HepG2 (cell line): Measurements from ENCODE around the gene PID1. TPM values are rescaled to one million over a fixed set of nuclear protein-coding genes. Genes with fewer than 3 reads are reported as not detected.

ENCODE experiments used
- ATAC-seq: fragments of 200-7000 bp; cut with Tn5 transposase; 3 replicates; pipeline ENCODE4 v1.9.1; 2020; ENCODE audit warnings: mild to moderate bottlenecking, moderate library complexity
- BruUV-seq: library from RNA; stranded (reverse); fragments of 400-500 nt; replicated peaks from 2 replicates; lab custom pipeline; 2021; lab: Mats Ljungman, UMichigan
- CTCF ChIA-PET: fragments of 300-600 bp; formaldehyde crosslinking; extraction: SDS; loops from one replicate; lab custom pipeline; 2021; ENCODE audit warnings: low total read pairs, inconsistent platforms, low intra/inter-chr PET ratio; lab: Yijun Ruan, JAX
- POLR2A ChIA-PET: fragments of 350-600 bp; sonication (Branson Sonifier 250); formaldehyde crosslinking; loops from one replicate; lab custom pipeline; 2020; ENCODE audit warnings: antibody characterized with exemption, inconsistent platforms; lab: Yijun Ruan, JAX
- DNase-seq: peaks from one replicate; pipeline ENCODE4 v3.0.0-alpha.2; 2015; ENCODE audit warnings: low spot score
- FAIRE-seq: peaks from 3 replicates; lab custom pipeline; 2011; peaks lifted over from hg19 to GRCh38; lab: Jason Lieb, UNC
- H2AFZ ChIP-seq: one replicate; pipeline ENCODE4 v1.6.1; 2011; ENCODE audit warnings: low read length, inconsistent platforms
- H3K27ac ChIP-seq: fragments of 300-600 bp; 3 replicates; pipeline ENCODE4 v1.8.0; 2011; ENCODE audit warnings: mixed run types, mild to moderate bottlenecking, mixed read lengths, low read length, inconsistent platforms; ENCODE audit not compliant: insufficient read depth; ENCODE audit errors: extremely low read length
- H3K27me3 ChIP-seq, 2 experiments: fragments of 200-600 bp in 1 of 2; 2 replicates in 1 of 2; 3 replicates in 1 of 2; pipeline versions ENCODE4 v1.6.0 to v1.8.0; 2011; ENCODE audit warnings: low read length in 2 of 2, mild to moderate bottlenecking in 2 of 2, moderate library complexity in 2 of 2, inconsistent platforms in 1 of 2; ENCODE audit not compliant: insufficient read depth in 2 of 2, control insufficient read depth in 1 of 2
- H3K36me3 ChIP-seq, 2 experiments: fragments of 200-600 bp in 1 of 2; replicated peaks in 1 of 2; 2 replicates in 1 of 2; 3 replicates in 1 of 2; pipeline versions ENCODE4 v1.5.1 to v1.8.0; 2011; ENCODE audit warnings: low read length in 2 of 2, inconsistent platforms in 1 of 2; ENCODE audit not compliant: insufficient read depth in 2 of 2, control insufficient read depth in 1 of 2
- H3K4me1 ChIP-seq: 2 replicates; pipeline ENCODE4 v1.5.1; 2012; ENCODE audit warnings: low read length, inconsistent platforms; ENCODE audit not compliant: insufficient read depth
- H3K4me2 ChIP-seq: 2 replicates; pipeline ENCODE4 v1.6.0; 2011; ENCODE audit warnings: low read depth, low read length, inconsistent platforms
- H3K4me3 ChIP-seq, 3 experiments: fragments of 200-600 bp in 1 of 3; sonication (generic), shearing (Covaris generic) in 1 of 3; replicated peaks in 1 of 3; 2 replicates each; pipeline ENCODE4 v1.5.1; 2011 to 2016; ENCODE audit warnings: low read length in 3 of 3, inconsistent platforms in 2 of 3, low read depth in 2 of 3, mild to moderate bottlenecking in 2 of 3, control low read depth in 1 of 3, mixed read lengths in 1 of 3; ENCODE audit not compliant: insufficient read depth in 1 of 3
- H3K79me2 ChIP-seq: one replicate; pipeline ENCODE4 v1.6.1; 2011; ENCODE audit warnings: low read length, inconsistent platforms; ENCODE audit not compliant: insufficient read depth
- H3K9ac ChIP-seq: 2 replicates; pipeline ENCODE4 v1.6.0; 2011; ENCODE audit warnings: mild to moderate bottlenecking, low read depth, low read length, inconsistent platforms; ENCODE audit not compliant: insufficient read depth
- H3K9me3 ChIP-seq: 2 replicates; pipeline ENCODE4 v1.5.1; 2012; ENCODE audit warnings: mild to moderate bottlenecking, low read length
- H4K20me1 ChIP-seq: 2 replicates; pipeline ENCODE4 v1.6.0; 2011; ENCODE audit warnings: inconsistent platforms, mild to moderate bottlenecking, low read length, moderate library complexity; ENCODE audit not compliant: insufficient read depth
- ATF2 ChIP-seq: sonication (generic); formaldehyde crosslinking; IDR thresholded peaks from 2 replicates; pipeline ENCODE4 v1.4.0; 2020; ENCODE audit warnings: missing genetic modification reagents
- FOXA3 ChIP-seq: IDR thresholded peaks from 2 replicates; pipeline ENCODE4 v1.6.1; 2016; ENCODE audit warnings: missing genetic modification reagents, missing compliant biosample characterization
- KAT2B ChIP-seq: fragments of 150-350 bp; IDR thresholded peaks from 2 replicates; pipeline ENCODE4 v1.6.1; 2014; ENCODE audit warnings: low read depth, low read length, borderline replicate concordance
- MLXIP ChIP-seq: sonication (generic); formaldehyde crosslinking; IDR thresholded peaks from 2 replicates; pipeline ENCODE4 v1.9.0; 2021; ENCODE audit warnings: missing genetic modification reagents, borderline replicate concordance
- POLR2A ChIP-seq, 2 experiments: IDR thresholded peaks; 2 replicates each; pipeline ENCODE4 v1.6.1; 2011; ENCODE audit warnings: low read depth in 2 of 2, low read length in 2 of 2, mild to moderate bottlenecking in 1 of 2, moderate library complexity in 1 of 2; ENCODE audit not compliant: insufficient read depth in 1 of 2
- POLR2AphosphoS2 ChIP-seq: IDR thresholded peaks from 2 replicates; pipeline ENCODE4 v1.6.1; 2011; ENCODE audit warnings: low read depth, low read length, improper control_type of control experiment
- SNAI1 ChIP-seq: sonication (generic); formaldehyde crosslinking; IDR thresholded peaks from 2 replicates; pipeline ENCODE4 v1.5.0; 2020; ENCODE audit warnings: mild to moderate bottlenecking, missing genetic modification reagents, borderline replicate concordance
- ZFP36L2 ChIP-seq: sonication (generic); formaldehyde crosslinking; IDR thresholded peaks from 2 replicates; pipeline ENCODE4 v1.4.0; 2020; ENCODE audit warnings: missing genetic modification reagents
- ZMAT3 ChIP-seq: sonication (generic); formaldehyde crosslinking; conservative IDR thresholded peaks from 2 replicates; pipeline ENCODE4 v1.7.0; 2021; ENCODE audit warnings: missing genetic modification reagents
- ZNF235 ChIP-seq: sonication (generic); formaldehyde crosslinking; IDR thresholded peaks from 2 replicates; pipeline ENCODE4 v1.8.1; 2023; ENCODE audit warnings: mild to moderate bottlenecking, missing genetic modification reagents, borderline replicate concordance
- ZNF292 ChIP-seq: sonication (generic); formaldehyde crosslinking; IDR thresholded peaks from 2 replicates; pipeline ENCODE4 v1.8.1; 2022; ENCODE audit warnings: mild to moderate bottlenecking, low read depth, missing genetic modification reagents, borderline replicate concordance
- ZNF597 ChIP-seq: sonication (generic); formaldehyde crosslinking; IDR thresholded peaks from 2 replicates; pipeline ENCODE4 v1.5.0; 2020; ENCODE audit warnings: missing genetic modification reagents
- ZNF639 ChIP-seq: conservative IDR thresholded peaks from 2 replicates; pipeline ENCODE4 v1.6.1; 2018; ENCODE audit warnings: missing genetic modification reagents
- ZNF841 ChIP-seq: sonication (generic); formaldehyde crosslinking; IDR thresholded peaks from 2 replicates; pipeline ENCODE4 v1.8.1; 2023; ENCODE audit warnings: missing genetic modification reagents, borderline replicate concordance
- ZUFSP ChIP-seq: sonication (generic); formaldehyde crosslinking; IDR thresholded peaks from 2 replicates; pipeline ENCODE4 v1.9.0; 2021; ENCODE audit warnings: missing genetic modification reagents, mild to moderate bottlenecking, borderline replicate concordance
- WGBS: methylation state at CpG from one replicate; pipeline ENCODE4 v1.1.6; 2017; ENCODE audit warnings: low lambda C conversion rate; 5-methylcytosine and 5-hydroxymethylcytosine counted together
- in situ Hi-C: cut with HindIII; loops from 2 replicates; pipeline ENCODE4 v1.10.0; 2017; ENCODE audit warnings: low pct_unique_long_range_greater_than_20kb; ENCODE audit not compliant: extremely low pct_ligation_motif_present
- intact Hi-C: fragments of 100-400 bp; cut with micrococcal nuclease; formaldehyde crosslinking; loops from one replicate; pipeline ENCODE4 v1.10.0; 2022; ENCODE audit not compliant: unreplicated experiment
- polyA plus RNA-seq, 8 experiments: library from polyadenylated mRNA; depleted of rRNA in 3 of 8; stranded (reverse) in 7 of 8; unstranded in 1 of 8; fragments of >200 nt; fragmentation: Illumina TruSeq in 4 of 8; extraction: Trizol in 4 of 8; gene quantifications; 2 replicates each; pipeline versions ENCODE4 v1.2.1 to v1.2.3, GENCODE V29; 2011 to 2016; ENCODE audit warnings: low read depth in 4 of 8, missing spikeins in 1 of 8, mixed read lengths in 1 of 8; ENCODE audit not compliant: insufficient read depth in 1 of 8
- total RNA-seq, 5 experiments: library from RNA; depleted of rRNA; stranded (reverse); fragments of >200 nt; fragmentation: Illumina TruSeq; extraction: Trizol; gene quantifications; 2 replicates each; pipeline ENCODE4 v1.2.3, GENCODE V29; 2016; ENCODE audit warnings: low read depth in 1 of 5

The PID1 gene
- total and polyA plus RNA-seq, 2 of the 13 experiments (the other 11 are each of a cell fraction or from before 2014, with no cell fraction given): 0.15 to 0.18 TPM

- Histone ChIP-seq H3K36me3 (no peaks in the 10 kb centered on the region), H3K9ac (no peak overlapping the region), H2AFZ (no peak overlapping the region), H4K20me1 (no peaks in the 10 kb centered on the region), H3K27me3 (no peaks in the 10 kb centered on the region), H3K4me1 (no peaks in the 10 kb centered on the region), H3K9me3 (peaks cover 96% of the 10 kb centered on the region), H3K27ac (no peak overlapping the region), H3K79me2 (no peaks in the 10 kb centered on the region), H3K4me2 (no peak overlapping the region), H3K4me3 (no peak overlapping the region)
- 67% methylated on average over 7 of the region's 7 CpGs for WGBS
- no peak for FAIRE-seq
- TF ChIP-seq POLR2A (IDR thresholded peaks at IDR 0.05; ENCODE audit: insufficient read depth in 1 of 2, low read depth in 2 of 2, low read length in 2 of 2) (no peak), ZNF597 (no peak), POLR2AphosphoS2 (no peak), ZUFSP (CRISPR knock-in tag) (no peak), ZMAT3 (CRISPR knock-in tag) (no peak), ATF2 (CRISPR knock-in tag) (no peak), MLXIP (CRISPR knock-in tag) (no peak), ZNF292 (CRISPR knock-in tag) (no peak), ZNF235 (CRISPR knock-in tag) (no peak), KAT2B (no peak), ZNF841 (CRISPR knock-in tag) (no peak), SNAI1 (CRISPR knock-in tag) (no peak), FOXA3 (CRISPR knock-in tag) (no peak), ZNF639 (CRISPR knock-in tag) (no peak), ZFP36L2 (CRISPR knock-in tag) (no peak)
- POLR2A ChIA-PET: no interaction called here
- in situ Hi-C loops (no loop called here), intact Hi-C loops (no loop called here)
- CTCF ChIA-PET: no interaction called here
- no TSS peak for BruUV-seq
- ATAC-seq: no peak
- no peak for DNase-seq
These were observed 39.2 kb downstream of the PID1 start for GRCh38 chr2:229231885-229232284.
